GM19397 (cell line): Measurements from ENCODE around the gene ZMYND8.
"Not testable (repeated sequence)": the region's sequence is repeated elsewhere in the genome, so short reads cannot be mapped to it uniquely, and the experiment has no call there.

Experiments
- ATAC-seq: cut with Tn5 transposase; IDR thresholded peaks from one replicate; pipeline ENCODE4 v1.9.1; 2021; ENCODE audit warnings: mild to moderate bottlenecking, moderate library complexity; ENCODE audit not compliant: unreplicated experiment

Gene ZMYND8

GRCh38 chr20:47188540-47188939 is 168.0 kb downstream of the ZMYND8 start:
- no peak for ATAC-seq

GRCh38 chr20:47187450-47188195 is 168.9 kb downstream of the ZMYND8 start:
- ATAC-seq = no peak

- no peak for ATAC-seq
Observed at GRCh38 chr20:47183367-47183766, 173.1 kb downstream of the ZMYND8 start.

- no peak for ATAC-seq
Observed at GRCh38 chr20:47181056-47181862, 175.2 kb downstream of the ZMYND8 start.

GRCh38 chr20:47179267-47179666 is 177.2 kb downstream of the ZMYND8 start:
- ATAC-seq = no peak

DNA sequence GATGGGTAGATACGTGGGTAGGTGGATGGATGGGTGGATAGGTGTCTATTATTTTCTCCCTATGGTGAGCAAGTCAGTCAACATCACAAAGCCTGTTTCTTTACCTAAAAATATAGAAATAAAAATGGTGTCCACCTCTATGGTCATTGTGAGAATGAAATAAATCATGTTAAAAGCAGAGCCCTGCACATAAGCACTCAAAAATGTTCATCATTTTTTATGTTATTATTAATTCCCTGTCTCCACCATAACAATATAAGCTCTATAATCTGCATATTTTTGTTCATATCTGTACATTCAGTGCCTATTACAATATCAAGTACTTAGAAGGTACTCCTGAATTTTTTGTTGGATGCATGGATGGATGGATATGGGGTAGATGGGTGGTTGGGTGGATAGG is 177.6 kb downstream of the ZMYND8 start:
- ATAC-seq = no peak

GRCh38 chr20:47178277-47178676 is 178.2 kb downstream of the ZMYND8 start:
- no peak for ATAC-seq

DNA sequence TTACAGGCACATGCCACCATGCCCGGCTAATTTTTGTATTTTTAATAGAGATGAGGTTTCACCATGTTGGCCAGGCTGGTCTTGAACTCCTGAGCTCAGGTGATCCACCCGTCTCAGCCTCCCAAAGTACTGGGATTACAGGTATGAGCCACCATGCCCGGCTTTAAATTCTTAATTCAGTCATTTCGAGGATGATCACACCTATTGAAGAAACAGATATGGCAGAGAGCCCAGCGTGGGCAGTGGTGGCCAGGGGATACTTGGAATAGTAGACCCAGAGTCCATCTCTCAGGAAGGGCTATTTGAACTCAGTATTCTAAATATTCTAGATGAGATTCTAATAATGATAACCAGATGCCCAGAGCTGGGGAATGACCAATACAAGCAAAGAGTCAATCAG is 180.3 kb downstream of the ZMYND8 start:
- ATAC-seq = not testable (repeated sequence)

- no peak for ATAC-seq
Observed at GRCh38 chr20:47175493-47175892, 181.0 kb downstream of the ZMYND8 start.

- no peak for ATAC-seq
Observed at GRCh38 chr20:47174456-47175243, 181.8 kb downstream of the ZMYND8 start.

GRCh38 chr20:47173596-47174216 is 182.8 kb downstream of the ZMYND8 start:
- ATAC-seq = no peak

DNA sequence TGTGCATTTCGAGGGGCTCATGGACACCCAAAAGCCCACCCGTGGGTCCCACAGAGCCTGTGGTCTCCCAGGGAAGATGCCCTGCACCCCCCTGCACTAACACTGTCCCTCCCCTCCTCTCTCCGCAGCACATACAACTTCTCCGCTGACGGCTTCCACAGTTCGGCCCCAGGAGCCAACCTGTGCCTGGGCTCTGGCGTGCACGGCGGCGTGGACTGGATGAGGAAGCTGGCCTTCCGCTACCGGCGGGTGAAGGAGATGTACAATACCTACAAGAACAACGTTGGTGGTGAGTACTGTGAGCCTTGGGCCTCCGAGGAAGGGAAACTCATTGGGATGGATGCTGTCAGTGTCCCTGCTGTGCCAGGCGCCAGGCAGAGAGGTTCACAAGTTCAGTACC is 183.9 kb downstream of the ZMYND8 start:
- no peak for ATAC-seq

DNA sequence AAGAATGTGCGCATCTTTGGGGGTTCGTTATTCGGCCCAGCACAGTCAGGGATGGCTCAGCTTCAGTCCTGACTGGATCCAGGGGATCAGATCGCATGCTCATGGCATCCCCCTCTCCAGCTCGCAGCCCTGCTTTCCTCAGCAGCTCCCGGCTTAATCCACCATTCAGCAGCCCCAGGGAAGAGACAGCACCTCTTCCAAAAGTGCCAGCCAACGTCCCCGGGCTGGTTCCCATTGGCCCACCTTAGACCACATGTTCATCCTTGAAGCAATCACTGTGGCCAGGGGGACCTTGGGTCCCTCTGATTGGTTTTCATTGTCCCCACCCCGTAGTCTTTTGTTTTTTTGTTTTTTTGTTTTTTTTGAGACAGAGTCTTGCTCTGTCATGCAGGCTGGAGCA is 188.7 kb downstream of the ZMYND8 start:
- no peak for ATAC-seq

DNA sequence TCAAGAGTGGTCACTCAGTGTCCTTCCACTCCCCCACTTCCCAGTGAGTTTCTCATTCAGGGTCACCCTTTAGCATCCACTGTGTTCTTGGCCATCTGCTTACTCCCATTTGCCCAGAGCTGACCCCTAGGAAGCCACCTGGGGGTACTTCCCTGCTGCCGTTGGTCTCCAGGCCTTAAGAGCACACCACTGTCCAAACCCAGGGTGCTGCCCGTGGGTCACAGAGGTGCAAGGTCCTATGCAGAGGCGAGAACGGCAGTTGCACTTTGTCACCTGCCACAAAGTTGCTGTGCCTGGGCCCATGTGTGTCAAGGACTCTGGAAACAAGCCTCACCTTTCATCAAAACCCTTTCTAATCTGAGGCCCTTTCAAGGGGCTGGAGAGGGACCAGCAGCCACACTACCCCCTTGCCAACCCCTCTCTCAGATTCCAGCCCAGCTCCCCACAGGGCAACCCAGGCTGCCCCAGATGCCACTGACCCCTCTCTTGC is 191.1 kb downstream of the ZMYND8 start:
- no peak for ATAC-seq

DNA sequence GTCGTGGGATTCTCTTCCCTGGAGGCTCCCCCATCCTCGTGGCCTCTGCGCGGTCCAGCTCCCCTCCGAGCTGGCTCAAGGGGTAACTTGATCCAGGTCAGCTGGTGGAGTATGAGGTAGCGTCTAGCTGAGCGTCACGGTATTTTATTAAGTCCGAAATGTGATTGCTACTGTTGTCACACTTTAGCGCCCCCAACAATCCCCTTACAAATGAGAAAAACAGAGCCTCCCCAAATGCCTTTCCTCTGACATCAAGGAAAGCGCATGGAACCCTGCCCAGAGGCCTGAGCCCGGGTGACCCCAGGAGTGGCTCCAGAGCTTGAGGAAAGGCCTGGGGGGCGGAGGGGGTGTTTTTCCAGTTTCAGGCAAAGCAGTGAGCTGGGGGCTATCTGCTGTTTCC is 192.4 kb downstream of the ZMYND8 start:
- ATAC-seq = no peak

- ATAC-seq = no peak
Observed at GRCh38 chr20:47161411-47161810, 195.1 kb downstream of the ZMYND8 start.

DNA sequence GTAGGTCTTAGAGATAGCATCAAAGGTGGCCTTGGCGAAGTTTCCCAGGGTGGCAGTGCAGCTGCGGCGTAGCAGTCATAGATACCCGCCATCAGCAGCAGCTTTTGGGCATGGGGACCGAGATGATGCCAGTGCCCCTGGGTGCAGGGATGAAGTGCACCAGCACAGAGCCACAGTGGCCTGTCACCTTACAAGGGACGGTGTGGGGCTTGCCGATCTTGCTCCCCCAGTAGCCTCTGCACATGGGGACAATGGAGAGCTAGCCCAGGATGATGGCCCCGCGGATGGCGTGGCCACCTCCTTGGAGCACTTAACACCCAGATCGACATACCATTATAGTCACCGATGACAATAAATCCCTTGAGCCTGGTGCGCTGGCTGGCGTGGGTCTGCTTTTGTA is 195.5 kb downstream of the ZMYND8 start:
- no peak for ATAC-seq

- ATAC-seq = no peak
Observed at GRCh38 chr20:47160240-47160639, 196.3 kb downstream of the ZMYND8 start.
